Measurements from ENCODE around the gene WDR90. TPM values are rescaled to one million over a fixed set of nuclear protein-coding genes. Genes with fewer than 3 reads are reported as not detected.

Gene WDR90
- total and polyA plus RNA-seq, 2 of the 13 experiments (the other 11 are each of a cell fraction or from before 2014, with no cell fraction given), result 14.9 to 28.9 TPM

GRCh38 chr16:700684-701584, 51.8 kb downstream of the WDR90 start (continued):
- no peak; the same call in 1 of the 2 replicates for TF ChIP-seq JDP2 (CRISPR knock-in tag; IDR thresholded peaks at IDR 0.05; ENCODE audit: borderline replicate concordance)
- no peak for TF ChIP-seq ZNF598 (CRISPR knock-in tag; IDR thresholded peaks at IDR 0.05; ENCODE audit: borderline replicate concordance)
- no peak; the same call in 1 of the 2 replicates for TF ChIP-seq ZNF484 (CRISPR knock-in tag; IDR thresholded peaks at IDR 0.05; ENCODE audit: borderline replicate concordance, low read depth)
- TF ChIP-seq HIC2 (CRISPR knock-in tag; IDR thresholded peaks at IDR 0.05; ENCODE audit: low read depth), result no peak; the same call in 1 of the 2 replicates
- TF ChIP-seq CENPT (CRISPR knock-in tag; IDR thresholded peaks at IDR 0.05; ENCODE audit: low read depth), result no peak
- TF ChIP-seq TRIM24 (CRISPR knock-in tag; IDR thresholded peaks at IDR 0.05), result no peak
- TF ChIP-seq ZNF83 (CRISPR knock-in tag; IDR thresholded peaks at IDR 0.05; ENCODE audit: borderline replicate concordance), result no peak
- TF ChIP-seq KMT2B (CRISPR knock-in tag; IDR thresholded peaks at IDR 0.05), result no peak
- no peak for TF ChIP-seq AKNA (CRISPR knock-in tag; IDR thresholded peaks at IDR 0.05; ENCODE audit: borderline replicate concordance)
- TF ChIP-seq RNF219 (CRISPR knock-in tag; IDR thresholded peaks at IDR 0.05), result no peak
- TF ChIP-seq MIXL1 (CRISPR knock-in tag; IDR thresholded peaks at IDR 0.05), result peak; percentile 30; the same call in 1 of the 2 replicates
- 0 out of 2 replicates have a peak, but pooled peaks have one; percentile 45 for TF ChIP-seq ZC3H13 (CRISPR knock-in tag; IDR thresholded peaks at IDR 0.05)
- TF ChIP-seq CREBL2 (CRISPR knock-in tag; IDR thresholded peaks at IDR 0.05; ENCODE audit: borderline replicate concordance), result no peak
- TF ChIP-seq SP140L (CRISPR knock-in tag; IDR thresholded peaks at IDR 0.05; ENCODE audit: borderline replicate concordance), result no peak
- TF ChIP-seq U2AF2 (IDR thresholded peaks at IDR 0.05; ENCODE audit: low read depth, low read length), result no peak
- TF ChIP-seq ZNF703 (CRISPR knock-in tag; IDR thresholded peaks at IDR 0.05; ENCODE audit: borderline replicate concordance), result no peak
